ENCODE results near the gene PARD3B. TPM values are rescaled to one million over a fixed set of nuclear protein-coding genes. Genes with fewer than 3 reads are reported as not detected.

Gene PARD3B
- total and polyA plus RNA-seq, 5 donors = 3.0 to 18.6 (median 15.6) TPM

GRCh38 chr2:205409411-205409810 lies 864.1 kb downstream of the PARD3B start:
- 71% methylated on average over 3 of the region's 3 CpGs for WGBS

GRCh38 chr2:205411558-205411957 lies 866.3 kb downstream of the PARD3B start:
- no peak overlapping the region for H3K4me3 ChIP-seq (ENCODE audit: low read length)
- peak; percentile 11 to 51 (median 41) for DNase-seq
- no peaks in the 10 kb centered on the region for H3K27me3 ChIP-seq (ENCODE audit: control insufficient read depth, insufficient read depth)
- WGBS = 62% methylated on average over 4 of the region's 4 CpGs
- no peaks in the 10 kb centered on the region for H3K9me3 ChIP-seq (ENCODE audit: control insufficient read depth, low read length)
- peak in 1 of 2 donors; percentile 59 for ATAC-seq
- intact Hi-C loops (cut with DNase I) = no loop called here
- H3K27ac ChIP-seq (ENCODE audit: low read length) = no peak overlapping the region
- peaks cover 3% of the 10 kb centered on the region for H3K4me1 ChIP-seq (ENCODE audit: control insufficient read depth, insufficient read depth, low read length)

More at GRCh38 chr2:205409411-205409810, 864.1 kb downstream of the PARD3B start:
- intact Hi-C loops (cut with DNase I) = no loop called here
- Histone ChIP-seq H3K9me3 (ENCODE audit: control insufficient read depth, low read length) (no peaks in the 10 kb centered on the region), H3K4me1 (ENCODE audit: control insufficient read depth, insufficient read depth, low read length) (peaks cover 3% of the 10 kb centered on the region), H3K27ac (ENCODE audit: low read length) (no peak overlapping the region), H3K27me3 (ENCODE audit: control insufficient read depth, insufficient read depth) (no peaks in the 10 kb centered on the region), H3K4me3 (ENCODE audit: low read length) (no peak overlapping the region)
- ATAC-seq (no peak), DNase-seq (no peak)

GRCh38 chr2:205424326-205424725 lies 879.1 kb downstream of the PARD3B start:
- Histone ChIP-seq H3K4me3 (ENCODE audit: low read length) (no peak overlapping the region), H3K4me1 (ENCODE audit: control insufficient read depth, insufficient read depth, low read length) (no peaks in the 10 kb centered on the region), H3K9me3 (ENCODE audit: control insufficient read depth, low read length) (no peaks in the 10 kb centered on the region), H3K27ac (ENCODE audit: low read length) (no peak overlapping the region), H3K27me3 (ENCODE audit: control insufficient read depth, insufficient read depth) (no peaks in the 10 kb centered on the region)
- WGBS = 76% methylated on average over 4 of the region's 4 CpGs
- ATAC-seq = no peak
- intact Hi-C loops (cut with DNase I) = no loop called here
- DNase-seq = no peak

GRCh38 chr2:205425102-205425501 lies 879.8 kb downstream of the PARD3B start:
- intact Hi-C loops (cut with DNase I) = no loop called here
- ATAC-seq = no peak
- Histone ChIP-seq H3K4me1 (ENCODE audit: control insufficient read depth, insufficient read depth, low read length) (no peaks in the 10 kb centered on the region), H3K4me3 (ENCODE audit: low read length) (no peak overlapping the region), H3K27me3 (ENCODE audit: control insufficient read depth, insufficient read depth) (no peaks in the 10 kb centered on the region), H3K27ac (ENCODE audit: low read length) (no peak overlapping the region), H3K9me3 (ENCODE audit: control insufficient read depth, low read length) (no peaks in the 10 kb centered on the region)
- 97% methylated on average over 2 of the region's 2 CpGs for WGBS
- no peak for DNase-seq

GRCh38 chr2:205427112-205427511 lies 881.8 kb downstream of the PARD3B start:
- WGBS = 87% methylated on average over 3 of the region's 3 CpGs
- intact Hi-C loops (cut with DNase I) = no loop called here
- H3K4me1 ChIP-seq (ENCODE audit: control insufficient read depth, insufficient read depth, low read length) = no peaks in the 10 kb centered on the region
- ATAC-seq (no peak), DNase-seq (no peak)
- H3K27ac ChIP-seq (ENCODE audit: low read length) = no peak overlapping the region
- H3K9me3 ChIP-seq (ENCODE audit: control insufficient read depth, low read length) = no peaks in the 10 kb centered on the region
- H3K4me3 ChIP-seq (ENCODE audit: low read length) = no peak overlapping the region
- H3K27me3 ChIP-seq (ENCODE audit: control insufficient read depth, insufficient read depth) = no peaks in the 10 kb centered on the region

GRCh38 chr2:205428811-205429210 lies 883.5 kb downstream of the PARD3B start:
- Histone ChIP-seq H3K27ac (ENCODE audit: low read length) (no peak overlapping the region), H3K4me3 (ENCODE audit: low read length) (no peak overlapping the region), H3K9me3 (ENCODE audit: control insufficient read depth, low read length) (no peaks in the 10 kb centered on the region), H3K4me1 (ENCODE audit: control insufficient read depth, insufficient read depth, low read length) (no peaks in the 10 kb centered on the region), H3K27me3 (ENCODE audit: control insufficient read depth, insufficient read depth) (no peaks in the 10 kb centered on the region)
- 93% methylated on average over 2 of the region's 2 CpGs for WGBS
- intact Hi-C loops (cut with DNase I) = no loop called here
- DNase-seq = no peak
- ATAC-seq = no peak

- Histone ChIP-seq H3K27me3 (ENCODE audit: control insufficient read depth, insufficient read depth) (no peaks in the 10 kb centered on the region), H3K27ac (ENCODE audit: low read length) (no peak overlapping the region), H3K9me3 (ENCODE audit: control insufficient read depth, low read length) (no peaks in the 10 kb centered on the region), H3K4me3 (ENCODE audit: low read length) (no peak overlapping the region), H3K4me1 (ENCODE audit: control insufficient read depth, insufficient read depth, low read length) (no peaks in the 10 kb centered on the region)
- DNase-seq = no peak
- 90% methylated on average over 4 of the region's 4 CpGs for WGBS
- intact Hi-C loops (cut with DNase I) = no loop called here
- ATAC-seq = no peak
These were observed 890.7 kb downstream of the PARD3B start for GRCh38 chr2:205435970-205436369.

GRCh38 chr2:205438241-205438640 lies 893.0 kb downstream of the PARD3B start:
- DNase-seq (no peak), ATAC-seq (no peak)
- Histone ChIP-seq H3K4me1 (ENCODE audit: control insufficient read depth, insufficient read depth, low read length) (no peaks in the 10 kb centered on the region), H3K9me3 (ENCODE audit: control insufficient read depth, low read length) (no peaks in the 10 kb centered on the region), H3K4me3 (ENCODE audit: low read length) (no peak overlapping the region), H3K27me3 (ENCODE audit: control insufficient read depth, insufficient read depth) (no peaks in the 10 kb centered on the region), H3K27ac (ENCODE audit: low read length) (no peak overlapping the region)
- intact Hi-C loops (cut with DNase I) = no loop called here
- WGBS = 53% methylated on average over 2 of the region's 2 CpGs

GRCh38 chr2:205439621-205440020 lies 894.3 kb downstream of the PARD3B start:
- H3K4me1 ChIP-seq (ENCODE audit: control insufficient read depth, insufficient read depth, low read length) = no peaks in the 10 kb centered on the region
- intact Hi-C loops (cut with DNase I) = no loop called here
- WGBS = 85% methylated on average over 2 of the region's 2 CpGs

GRCh38 chr2:205441524-205441923 lies 896.2 kb downstream of the PARD3B start:
- Histone ChIP-seq H3K27ac (ENCODE audit: low read length) (no peak overlapping the region), H3K4me1 (ENCODE audit: control insufficient read depth, insufficient read depth, low read length) (no peaks in the 10 kb centered on the region), H3K27me3 (ENCODE audit: control insufficient read depth, insufficient read depth) (no peaks in the 10 kb centered on the region), H3K9me3 (ENCODE audit: control insufficient read depth, low read length) (no peaks in the 10 kb centered on the region), H3K4me3 (ENCODE audit: low read length) (no peak overlapping the region)
- no peak for DNase-seq
- no peak for ATAC-seq
- intact Hi-C loops (cut with DNase I) = no loop called here

More at GRCh38 chr2:205439621-205440020, 894.3 kb downstream of the PARD3B start:
- H3K4me3 ChIP-seq (ENCODE audit: low read length) = no peak overlapping the region
- H3K27ac ChIP-seq (ENCODE audit: low read length) = no peak overlapping the region
- no peak for ATAC-seq
- no peak for DNase-seq
- H3K9me3 ChIP-seq (ENCODE audit: control insufficient read depth, low read length) = no peaks in the 10 kb centered on the region
- no peaks in the 10 kb centered on the region for H3K27me3 ChIP-seq (ENCODE audit: control insufficient read depth, insufficient read depth)

GRCh38 chr2:205448189-205448588 lies 902.9 kb downstream of the PARD3B start:
- no peak overlapping the region for H3K27ac ChIP-seq (ENCODE audit: low read length)
- ATAC-seq = no peak
- no peak overlapping the region for H3K4me3 ChIP-seq (ENCODE audit: low read length)
- DNase-seq = no peak
- H3K9me3 ChIP-seq (ENCODE audit: control insufficient read depth, low read length) = no peaks in the 10 kb centered on the region
- no peaks in the 10 kb centered on the region for H3K4me1 ChIP-seq (ENCODE audit: control insufficient read depth, insufficient read depth, low read length)
- intact Hi-C loops (cut with DNase I) = no loop called here
- no peaks in the 10 kb centered on the region for H3K27me3 ChIP-seq (ENCODE audit: control insufficient read depth, insufficient read depth)

- intact Hi-C loops (cut with DNase I) = no loop called here
- Histone ChIP-seq H3K9me3 (ENCODE audit: control insufficient read depth, low read length) (no peaks in the 10 kb centered on the region), H3K4me1 (ENCODE audit: control insufficient read depth, insufficient read depth, low read length) (no peaks in the 10 kb centered on the region), H3K4me3 (ENCODE audit: low read length) (no peak overlapping the region), H3K27ac (ENCODE audit: low read length) (no peak overlapping the region), H3K27me3 (ENCODE audit: control insufficient read depth, insufficient read depth) (no peaks in the 10 kb centered on the region)
- DNase-seq = no peak
- WGBS = 79% methylated on average over 4 of the region's 4 CpGs
- no peak for ATAC-seq
These were observed 906.7 kb downstream of the PARD3B start for GRCh38 chr2:205451901-205452512.

Data from right cardiac atrium (tissue), 5 donors.